DND-41 (cell line): Measurements from ENCODE around the gene WNT6.

ENCODE experiments used
- EZH2 ChIP-seq: IDR thresholded peaks from 3 replicates; pipeline ENCODE4 v1.6.1; 2012; ENCODE audit warnings: borderline replicate concordance, low read depth, mild to moderate bottlenecking, moderate library complexity, low read length, inconsistent platforms; ENCODE audit not compliant: severe bottlenecking
- TF ChIP-seq, protein P1 (sequence below): IDR thresholded peaks from 2 replicates; pipeline ENCODE4 v1.5.1; 2012; ENCODE audit warnings: borderline replicate concordance, low read length, moderate library complexity, mild to moderate bottlenecking; ENCODE audit not compliant: poor library complexity, severe bottlenecking; ENCODE audit errors: extremely low read depth

DNA sequence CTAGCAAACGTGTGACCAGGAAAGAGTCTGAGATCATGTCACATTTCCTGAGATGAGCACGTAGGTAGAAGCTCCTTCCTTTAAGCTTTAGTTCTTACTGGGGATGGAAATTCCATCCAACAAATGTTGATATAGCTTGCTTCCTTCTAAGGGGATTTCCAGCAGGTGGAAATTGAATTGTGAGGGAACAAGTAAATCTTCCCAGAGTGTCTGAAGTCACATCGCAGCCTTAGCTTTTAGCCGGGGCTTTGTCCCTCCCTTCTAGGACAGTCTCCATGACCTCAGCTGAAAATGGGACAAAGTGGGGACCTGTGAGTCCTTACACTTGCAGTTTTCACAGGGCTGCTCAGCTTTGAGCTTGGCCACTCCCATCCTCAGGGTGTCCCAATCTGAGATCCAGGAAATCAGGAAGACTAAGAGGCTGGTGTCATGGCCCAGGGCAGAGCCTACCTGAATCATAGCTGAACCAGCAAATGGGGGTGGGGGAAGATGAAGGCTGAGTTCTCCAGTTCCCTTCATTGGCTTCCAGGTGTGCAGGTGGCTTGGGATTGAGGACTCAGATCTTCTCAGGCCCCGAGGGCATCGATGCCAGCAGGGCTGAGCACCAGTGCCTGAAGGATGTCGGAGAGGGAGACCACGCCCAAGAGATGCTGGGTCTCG lies 36.3 kb upstream of the WNT6 start:
- TF ChIP-seq, protein P1, sequence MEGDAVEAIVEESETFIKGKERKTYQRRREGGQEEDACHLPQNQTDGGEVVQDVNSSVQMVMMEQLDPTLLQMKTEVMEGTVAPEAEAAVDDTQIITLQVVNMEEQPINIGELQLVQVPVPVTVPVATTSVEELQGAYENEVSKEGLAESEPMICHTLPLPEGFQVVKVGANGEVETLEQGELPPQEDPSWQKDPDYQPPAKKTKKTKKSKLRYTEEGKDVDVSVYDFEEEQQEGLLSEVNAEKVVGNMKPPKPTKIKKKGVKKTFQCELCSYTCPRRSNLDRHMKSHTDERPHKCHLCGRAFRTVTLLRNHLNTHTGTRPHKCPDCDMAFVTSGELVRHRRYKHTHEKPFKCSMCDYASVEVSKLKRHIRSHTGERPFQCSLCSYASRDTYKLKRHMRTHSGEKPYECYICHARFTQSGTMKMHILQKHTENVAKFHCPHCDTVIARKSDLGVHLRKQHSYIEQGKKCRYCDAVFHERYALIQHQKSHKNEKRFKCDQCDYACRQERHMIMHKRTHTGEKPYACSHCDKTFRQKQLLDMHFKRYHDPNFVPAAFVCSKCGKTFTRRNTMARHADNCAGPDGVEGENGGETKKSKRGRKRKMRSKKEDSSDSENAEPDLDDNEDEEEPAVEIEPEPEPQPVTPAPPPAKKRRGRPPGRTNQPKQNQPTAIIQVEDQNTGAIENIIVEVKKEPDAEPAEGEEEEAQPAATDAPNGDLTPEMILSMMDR: no peak
- no peak for TF ChIP-seq EZH2
